GM19468 (cell line): ENCODE results near the gene CORO7.
"Not testable (repeated sequence)": the region's sequence is repeated elsewhere in the genome, so short reads cannot be mapped to it uniquely, and the experiment has no call there.

Experiments
- ATAC-seq: cut with Tn5 transposase; IDR thresholded peaks from one replicate; pipeline ENCODE4 v1.9.1; 2021; ENCODE audit warnings: mild to moderate bottlenecking, moderate library complexity, moderate number of reproducible peaks; ENCODE audit not compliant: unreplicated experiment; ENCODE audit errors: extremely low read depth

CORO7 gene

GRCh38 chr16:4403133-4403949 lies 13.1 kb downstream of the CORO7 start:
- no peak for ATAC-seq

GRCh38 chr16:4402439-4403132 lies 13.8 kb downstream of the CORO7 start:
- no peak for ATAC-seq

- ATAC-seq: no peak
These were observed 14.9 kb downstream of the CORO7 start for GRCh38 chr16:4401510-4401909.

GRCh38 chr16:4401094-4401501 lies 15.3 kb downstream of the CORO7 start:
- no peak for ATAC-seq

- ATAC-seq: no peak
These were observed 17.2 kb downstream of the CORO7 start for GRCh38 chr16:4399001-4399730.

- ATAC-seq: no peak
These were observed 21.2 kb downstream of the CORO7 start for GRCh38 chr16:4395055-4395726.

- not testable (repeated sequence) for ATAC-seq
These were observed 22.5 kb downstream of the CORO7 start for GRCh38 chr16:4393850-4394249.

- ATAC-seq: no peak
These were observed 23.2 kb downstream of the CORO7 start for GRCh38 chr16:4393240-4393600.

GRCh38 chr16:4392382-4393239 lies 23.8 kb downstream of the CORO7 start:
- no peak for ATAC-seq

GRCh38 chr16:4391631-4392381 lies 24.6 kb downstream of the CORO7 start:
- no peak for ATAC-seq

GRCh38 chr16:4390266-4391260 lies 25.8 kb downstream of the CORO7 start:
- ATAC-seq: no peak

GRCh38 chr16:4389051-4389955 lies 27.1 kb downstream of the CORO7 start:
- ATAC-seq: no peak

- no peak for ATAC-seq
These were observed 27.9 kb downstream of the CORO7 start for GRCh38 chr16:4388271-4389021.

GRCh38 chr16:4387781-4388180 lies 28.6 kb downstream of the CORO7 start:
- no peak for ATAC-seq

GRCh38 chr16:4386951-4387565 lies 29.3 kb downstream of the CORO7 start:
- ATAC-seq: no peak

GRCh38 chr16:4386451-4386805 lies 30.0 kb downstream of the CORO7 start:
- no peak for ATAC-seq
